Stimulated activated CD4-positive, alpha-beta T cell treated with anti-CD3 and anti-CD28 coated beads, Interleukin-4, amount 100 ng/mL, for 1 hour (primary cell): ENCODE data around the gene TLCD4.
"Not testable (repeated sequence)": the region's sequence is repeated elsewhere in the genome, so short reads cannot be mapped to it uniquely, and the experiment has no call there.

ENCODE experiments used
- DNase-seq: peaks from one replicate; pipeline ENCODE4 v3.0.0-alpha.2; 2020

The TLCD4 gene, protein sequence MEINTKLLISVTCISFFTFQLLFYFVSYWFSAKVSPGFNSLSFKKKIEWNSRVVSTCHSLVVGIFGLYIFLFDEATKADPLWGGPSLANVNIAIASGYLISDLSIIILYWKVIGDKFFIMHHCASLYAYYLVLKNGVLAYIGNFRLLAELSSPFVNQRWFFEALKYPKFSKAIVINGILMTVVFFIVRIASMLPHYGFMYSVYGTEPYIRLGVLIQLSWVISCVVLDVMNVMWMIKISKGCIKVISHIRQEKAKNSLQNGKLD

DNA sequence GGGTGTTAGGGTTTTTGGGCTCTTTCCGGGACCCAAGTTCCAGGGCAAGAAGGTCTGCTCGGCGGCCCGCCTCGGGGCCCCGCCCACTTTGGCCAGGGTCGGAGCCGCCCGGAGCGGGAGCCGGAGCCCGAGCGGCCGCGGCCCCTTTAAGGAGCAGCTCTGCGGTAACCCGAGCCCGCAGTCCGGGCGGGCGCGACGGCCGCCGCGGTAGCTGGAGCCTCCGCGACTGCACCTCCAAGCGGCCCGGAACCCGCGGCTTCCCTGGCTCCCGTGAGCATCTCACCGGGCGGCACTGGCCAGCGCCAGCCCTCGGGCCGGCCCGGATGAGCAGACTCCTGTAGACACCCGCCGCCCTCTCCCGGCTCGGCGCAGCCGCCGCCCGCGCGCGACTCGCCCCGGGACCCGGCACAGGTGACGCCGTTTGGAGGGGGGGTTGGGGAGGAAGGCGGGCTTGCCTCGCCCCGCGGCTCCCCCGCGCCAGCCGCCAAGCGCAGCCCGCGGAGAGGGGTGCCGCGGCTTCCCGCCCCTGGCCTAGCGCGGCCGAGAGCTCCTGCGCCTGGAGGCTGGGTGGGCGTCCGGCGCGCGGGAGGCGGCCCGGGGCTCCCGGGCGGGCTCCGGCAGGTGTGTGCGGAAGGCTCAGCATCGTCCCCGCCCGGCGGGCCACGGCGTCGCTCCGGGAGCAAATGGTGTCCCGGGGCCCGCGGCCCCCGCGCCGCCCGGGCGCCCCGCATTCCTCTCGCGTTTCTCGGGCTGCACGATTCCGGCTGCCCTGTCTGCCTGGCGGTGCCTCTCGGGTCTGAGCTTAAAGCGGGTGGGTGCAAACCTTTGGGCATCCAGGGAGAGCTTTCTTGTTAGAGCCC is at the start of gene TLCD4:
Gene TLCD4, plus strand, starts transcription at position 149 of the 860 bp plus-strand sequence. CDS start 26,547 bp downstream, outside the sequence.
- peak; percentile 40 for DNase-seq

DNA sequence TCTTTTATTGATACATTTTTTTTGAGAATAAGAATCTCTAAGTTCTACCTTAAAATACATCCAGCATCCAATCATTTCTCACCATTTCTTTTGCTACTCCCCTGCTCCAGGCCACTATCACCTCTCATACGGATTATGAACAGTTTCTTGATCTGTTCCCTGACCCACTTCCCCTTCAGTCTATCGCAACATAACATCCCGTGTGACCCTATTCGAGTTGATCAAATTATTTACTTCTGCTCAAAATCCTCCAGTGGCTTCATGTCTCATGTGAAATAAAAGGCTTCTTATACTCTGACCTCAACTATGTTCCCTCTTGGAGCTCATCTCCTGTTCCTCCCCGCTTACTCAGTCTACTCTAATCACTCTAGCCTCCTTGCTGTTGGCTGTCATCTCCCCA is 49.6 kb upstream of the TLCD4 start:
- DNase-seq = no peak

DNA sequence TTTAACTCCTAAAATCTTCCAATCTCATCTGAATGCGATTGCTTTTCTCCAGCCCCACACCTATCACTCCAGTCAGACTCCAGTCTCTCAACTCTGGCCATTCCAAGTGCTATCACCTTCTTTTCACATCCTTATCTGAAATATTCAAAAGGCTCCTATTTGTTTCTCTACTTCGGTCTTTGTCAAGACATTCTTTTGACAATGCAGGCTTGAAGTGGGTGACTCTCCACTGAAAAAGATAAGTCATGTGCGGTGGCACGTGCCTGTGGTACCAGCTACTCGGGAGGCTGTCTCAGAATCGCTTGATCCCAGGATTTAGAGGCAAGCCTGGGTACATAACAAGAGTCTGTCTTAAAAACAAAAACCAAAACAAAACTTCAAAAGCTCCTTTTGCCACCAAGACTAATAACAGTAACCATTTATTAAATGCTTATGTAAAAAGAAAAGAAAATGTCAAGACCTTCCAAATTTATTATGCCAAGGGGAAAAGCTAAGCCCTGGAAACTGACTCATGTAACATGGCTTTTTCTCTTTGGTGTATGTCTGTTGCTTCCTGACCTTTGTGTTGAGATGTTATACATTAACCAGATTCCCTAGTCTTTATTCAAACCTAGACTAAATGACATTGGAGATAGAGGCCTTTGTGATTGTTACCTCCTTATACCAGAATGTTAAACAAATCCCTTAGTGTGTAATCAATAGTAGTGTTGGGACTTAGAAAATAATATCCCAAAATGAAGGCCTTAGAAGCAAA is 48.0 kb upstream of the TLCD4 start:
- no peak for DNase-seq

DNA sequence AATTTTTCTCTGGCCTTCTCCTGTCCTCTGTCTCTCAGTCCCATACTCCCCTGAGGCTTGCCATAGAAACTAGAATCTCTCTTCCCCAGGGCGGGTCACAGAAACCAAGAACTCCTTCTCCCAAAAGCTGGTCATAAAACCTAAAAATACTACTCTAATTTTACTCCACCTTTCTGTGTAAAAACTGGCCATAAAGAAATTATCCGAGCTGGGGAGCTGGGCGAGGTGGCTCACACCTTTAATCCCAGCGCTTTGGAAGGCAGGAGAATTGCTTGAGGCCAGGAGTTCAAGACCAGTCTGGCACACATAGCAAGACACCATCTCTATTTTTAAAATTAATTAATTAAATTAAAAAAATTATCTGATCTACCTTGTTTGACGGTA is 47.5 kb upstream of the TLCD4 start:
- no peak for DNase-seq

DNA sequence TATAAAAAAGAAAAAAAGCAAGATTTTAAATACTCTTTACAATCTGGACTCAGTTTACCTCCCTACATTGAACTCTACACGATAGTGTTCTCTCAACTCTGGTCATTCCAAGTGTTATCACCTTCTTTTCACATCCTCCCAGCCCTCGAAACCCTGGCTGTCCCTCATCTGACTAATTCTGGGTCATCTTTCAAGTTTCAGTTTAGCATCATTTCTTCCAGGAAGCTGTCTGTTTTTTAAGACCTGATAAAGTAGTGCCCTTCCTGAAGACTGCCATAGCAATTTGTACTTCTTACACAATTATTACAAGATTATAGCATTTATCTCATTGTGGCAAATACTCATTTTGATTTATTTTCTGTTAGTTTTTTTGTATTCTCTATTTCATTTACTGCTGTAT is 45.6 kb upstream of the TLCD4 start:
- no peak for DNase-seq

DNA sequence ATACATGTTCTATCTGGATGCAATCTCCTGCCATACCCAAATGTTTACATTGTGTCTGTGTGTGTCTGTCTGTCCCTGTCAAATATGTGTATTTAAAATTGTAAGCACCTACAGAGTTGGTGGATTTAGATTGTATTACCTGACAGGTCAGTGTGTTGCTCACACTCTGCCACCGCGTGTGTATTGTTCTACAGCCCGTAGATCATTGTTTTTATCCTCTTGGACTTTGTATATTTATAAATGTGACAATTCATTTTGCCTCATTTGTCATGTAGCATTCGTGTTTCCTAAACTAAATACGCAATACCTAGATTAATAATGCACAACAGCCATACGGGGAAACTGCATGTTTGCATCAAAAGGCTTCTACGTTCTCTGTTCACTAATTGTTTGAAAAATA is 45.0 kb upstream of the TLCD4 start:
- no peak for DNase-seq

DNA sequence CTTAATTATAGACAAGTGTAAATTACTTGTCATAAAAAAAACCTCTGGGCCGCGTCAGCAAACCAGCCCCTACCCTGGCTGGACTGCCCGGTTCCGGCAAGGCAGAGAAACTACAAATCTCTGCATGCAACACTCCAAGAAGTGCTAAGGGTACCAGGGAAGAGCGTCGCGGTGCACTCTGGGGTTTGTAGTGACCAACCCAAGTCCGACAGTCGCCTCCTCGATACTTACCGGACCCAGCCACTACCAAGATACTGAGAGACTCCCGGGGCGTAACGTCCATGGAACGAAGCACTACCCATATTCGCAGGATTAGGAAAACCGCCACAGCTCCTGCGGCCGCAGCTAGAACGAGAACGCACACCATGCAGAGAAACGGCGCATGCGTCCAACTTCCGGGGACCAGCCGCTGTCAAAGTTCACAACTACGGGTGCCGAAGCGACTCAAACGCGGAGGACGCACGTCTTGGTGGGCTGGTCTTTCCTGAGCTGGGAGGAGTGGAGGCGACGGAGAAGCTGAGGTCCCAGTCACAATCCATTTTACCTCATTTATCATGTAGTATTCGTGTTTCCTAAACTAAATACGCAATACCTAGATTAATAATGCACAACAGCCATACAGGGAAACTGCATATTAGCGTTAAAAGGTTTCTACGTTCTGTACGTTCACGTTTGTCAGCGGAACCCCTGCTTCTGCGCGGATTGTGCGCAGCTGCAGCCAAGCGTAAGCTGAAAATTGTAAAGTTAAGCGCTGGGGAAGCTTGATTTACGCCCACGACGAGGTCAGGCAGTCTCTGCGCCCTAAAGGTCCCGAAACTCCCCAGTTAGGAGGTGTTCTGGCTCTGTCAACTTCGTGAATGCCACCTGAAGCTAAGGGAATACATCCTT is 44.4 kb upstream of the TLCD4 start, which contains the start of gene ALG14:
Gene ALG14, minus strand, starts transcription at position 420 of the 888 bp plus-strand sequence. Its CDS starts 53 bp downstream, at position 367.
- DNase-seq = peak; percentile 92

DNA sequence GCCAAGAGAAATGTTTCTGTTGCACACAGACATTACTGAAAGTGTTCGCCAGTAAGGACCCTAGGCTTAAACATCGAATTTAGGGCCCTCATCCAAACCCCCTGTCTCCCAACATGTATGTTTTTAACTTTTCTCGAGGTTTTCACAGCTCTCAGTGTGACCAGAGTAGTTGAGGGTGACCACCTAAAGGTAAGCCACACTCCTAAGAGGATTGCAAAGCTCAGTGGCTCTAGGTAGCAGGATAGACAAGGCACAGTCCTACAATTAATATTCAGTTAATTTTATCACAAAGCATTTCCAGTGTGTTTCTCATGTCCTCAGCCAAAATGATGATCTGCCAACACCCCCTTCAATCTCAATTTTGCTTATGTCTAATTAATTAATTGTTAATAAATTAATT is 43.7 kb upstream of the TLCD4 start:
- no peak for DNase-seq

DNA sequence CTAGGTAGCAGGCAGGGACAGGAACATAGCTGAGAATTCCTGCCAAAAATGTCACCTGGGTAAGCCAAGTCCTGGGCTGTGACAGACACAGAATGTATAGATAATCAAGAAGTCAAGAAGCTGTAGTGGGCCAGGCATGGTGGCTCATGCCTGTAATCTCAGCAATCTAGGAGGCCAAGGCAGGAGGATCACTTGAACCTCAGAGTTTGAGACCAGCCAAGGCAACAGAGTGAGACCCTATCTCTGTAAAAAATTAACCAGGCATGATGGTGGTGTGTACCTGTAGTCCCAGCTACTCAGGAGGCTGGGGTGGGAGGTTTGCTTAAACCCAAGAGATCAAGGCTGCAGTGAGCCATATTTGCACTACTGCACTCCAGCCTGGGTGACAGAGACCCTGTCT is 41.1 kb upstream of the TLCD4 start:
- DNase-seq = no peak

DNA sequence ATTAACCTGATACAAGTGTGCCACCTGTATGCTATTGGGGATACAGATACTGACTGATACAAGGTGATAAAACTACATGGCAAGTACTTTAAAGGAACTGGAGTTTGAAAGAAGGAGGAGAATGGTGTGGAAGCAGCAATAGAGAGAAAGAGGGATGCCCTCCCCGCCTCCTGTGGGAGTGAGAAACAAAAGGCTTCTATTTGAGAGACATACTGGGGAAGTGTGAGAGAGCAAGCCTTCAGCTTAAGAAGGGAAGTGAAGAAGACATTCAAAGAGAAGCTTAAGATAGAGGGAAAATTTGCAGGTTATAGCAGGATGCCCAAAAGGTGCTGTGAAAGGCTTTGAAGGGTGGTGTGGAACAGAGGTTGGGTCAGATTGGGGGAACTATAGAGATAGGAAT is 36.7 kb upstream of the TLCD4 start:
- DNase-seq = no peak

DNA sequence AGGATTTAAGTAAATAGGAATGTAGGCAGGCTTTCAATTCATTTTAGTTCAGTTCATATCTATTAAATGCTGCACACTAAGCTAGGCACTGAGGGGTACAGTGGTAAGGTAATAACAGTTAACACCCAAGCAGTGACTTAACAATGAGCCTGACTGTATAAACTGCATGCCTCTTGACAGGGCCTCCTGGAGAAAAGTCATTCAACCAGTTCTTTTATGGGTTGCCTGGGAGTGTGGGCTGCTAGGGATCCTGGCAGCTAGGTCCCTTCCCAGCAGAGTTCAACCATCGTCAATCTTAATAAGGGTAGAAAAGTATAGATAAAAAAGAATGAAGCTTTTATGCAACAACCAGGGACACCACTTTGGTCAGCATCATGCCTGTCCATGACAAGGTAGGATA is 36.3 kb upstream of the TLCD4 start:
- no peak for DNase-seq

DNA sequence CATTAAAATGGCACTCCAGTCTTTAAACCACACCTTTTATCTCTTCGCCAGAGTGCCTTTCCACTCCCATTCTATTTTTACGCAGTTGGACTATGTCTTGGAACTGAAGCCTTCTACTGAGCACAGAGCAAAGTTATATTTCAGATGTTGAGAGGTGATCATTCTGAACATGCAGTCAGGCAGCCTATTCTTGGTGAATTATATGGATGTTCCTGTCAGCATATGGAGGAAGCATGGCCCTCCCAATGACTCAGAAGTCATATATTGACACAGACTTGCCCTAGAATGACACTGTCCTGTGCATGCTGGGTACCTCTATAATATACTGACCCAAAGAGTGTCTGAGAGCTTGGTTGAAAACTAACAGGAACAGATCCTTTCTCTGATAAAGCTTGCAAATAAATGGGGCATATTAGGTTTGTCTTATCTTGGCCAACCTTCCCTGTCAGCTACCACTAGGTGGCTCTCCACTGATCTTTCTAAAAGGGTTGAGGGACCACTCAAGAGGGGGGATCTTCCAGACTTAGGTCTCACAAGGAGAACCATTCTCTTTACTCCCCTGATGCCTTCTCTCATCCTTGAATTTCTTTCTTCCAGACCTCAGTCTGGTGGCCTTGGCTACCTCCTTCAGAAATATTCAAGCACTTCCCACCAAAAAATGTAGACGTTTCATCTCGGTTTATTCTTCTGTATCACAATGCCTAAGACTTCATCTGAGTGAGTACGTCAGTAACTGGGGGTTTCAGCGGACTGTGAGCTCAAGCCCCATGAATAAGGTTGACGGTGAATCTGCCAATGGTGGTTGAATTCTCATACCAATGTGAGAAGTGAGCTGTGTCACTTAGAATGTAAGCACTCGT is 32.6 kb upstream of the TLCD4 start:
- DNase-seq = no peak

DNA sequence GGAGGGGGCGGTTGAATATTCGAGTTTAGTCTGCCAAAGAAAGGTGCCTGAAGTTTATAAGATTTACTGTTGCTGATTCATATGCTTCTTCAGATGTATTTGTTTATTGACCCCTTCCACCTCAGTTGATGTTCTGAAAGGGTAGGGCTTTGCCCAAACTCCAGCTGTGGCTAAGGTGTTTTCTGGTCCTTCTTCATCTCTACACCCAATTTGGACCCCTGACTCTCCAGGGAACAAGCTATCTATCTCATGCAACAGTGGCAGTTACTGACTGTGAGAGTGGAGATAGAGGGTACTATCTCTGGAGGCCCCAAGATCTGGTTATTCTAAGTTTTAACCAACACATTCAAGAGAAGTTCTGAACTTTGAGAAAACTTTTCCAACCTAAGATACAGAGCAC is 31.8 kb upstream of the TLCD4 start:
- no peak for DNase-seq

DNA sequence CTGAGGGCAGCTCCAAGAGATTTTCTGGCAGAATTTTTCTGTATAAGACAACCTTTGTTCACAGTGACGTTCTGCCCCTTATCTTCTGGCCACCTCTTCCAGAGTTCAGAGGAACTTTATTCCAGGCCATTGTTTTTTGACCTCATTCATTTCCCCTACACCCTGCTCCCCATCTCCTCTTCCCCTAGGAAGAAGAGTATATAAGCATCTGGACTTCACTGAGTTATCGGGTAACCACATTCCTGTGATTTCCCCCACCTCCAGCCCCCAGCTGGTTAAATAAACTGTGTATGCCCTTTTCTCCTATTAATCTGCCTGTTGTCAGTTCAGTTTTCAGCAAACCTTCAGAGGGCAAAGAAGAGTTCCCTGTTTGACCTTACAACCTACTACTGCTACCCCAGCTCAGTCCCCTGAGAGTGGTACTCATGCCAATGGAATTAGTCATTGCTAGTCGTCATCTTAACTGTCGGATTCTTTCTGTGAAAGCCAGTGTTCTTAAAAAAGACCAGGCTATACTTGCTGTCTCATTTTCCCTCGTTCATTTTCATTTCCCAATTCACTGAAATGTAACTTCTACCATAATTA is 30.1 kb upstream of the TLCD4 start:
- no peak for DNase-seq

DNA sequence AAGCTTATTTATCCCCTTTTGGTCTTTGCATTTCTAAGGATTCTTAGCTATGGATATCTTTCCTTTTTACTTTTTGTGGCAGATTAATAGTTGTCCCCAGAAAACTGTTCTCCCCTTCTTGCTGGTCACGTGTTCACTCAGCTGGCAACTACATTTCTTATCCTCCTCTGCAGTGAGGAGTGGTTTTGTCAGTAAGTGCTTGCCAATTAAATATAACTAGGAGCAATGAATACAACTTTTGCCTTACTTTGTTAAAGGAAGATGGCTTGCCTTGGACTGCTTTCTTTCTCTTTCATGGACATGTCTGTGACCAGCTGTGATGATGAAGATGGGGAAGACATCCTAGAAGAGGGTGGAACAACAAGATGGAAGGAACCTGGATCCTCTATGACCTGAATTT is 28.9 kb upstream of the TLCD4 start:
- DNase-seq = no peak

DNA sequence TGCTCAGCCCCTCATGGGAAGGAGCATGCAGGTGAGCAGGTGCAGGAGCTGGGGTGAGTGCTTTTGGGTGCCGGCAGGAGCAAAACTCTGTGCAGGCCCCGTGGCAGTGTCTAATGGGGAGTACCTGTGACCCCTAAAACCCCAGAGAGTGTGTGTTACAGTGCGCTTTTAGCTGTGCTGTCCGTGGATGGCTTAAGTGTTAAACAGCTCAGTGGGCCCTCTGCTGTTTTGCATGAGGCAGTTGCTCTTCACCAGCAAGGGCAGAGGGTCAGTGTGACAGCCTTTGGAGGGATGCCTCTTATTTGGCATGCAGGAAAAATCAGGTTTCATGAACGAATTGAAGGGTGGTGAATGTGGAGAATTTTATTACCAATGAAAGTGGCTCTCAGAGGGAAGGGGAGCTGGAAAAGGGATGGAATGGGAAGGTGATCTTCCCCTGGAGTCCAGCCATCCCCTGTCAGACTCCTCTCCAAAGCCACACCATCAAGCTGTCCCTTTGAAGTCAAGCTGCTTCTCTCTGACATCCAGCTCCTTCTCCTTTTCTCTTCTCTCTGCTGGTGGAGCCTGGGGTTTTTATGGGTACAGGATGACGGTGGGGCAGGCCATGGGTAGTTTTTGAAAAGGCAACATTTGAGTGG is 27.4 kb upstream of the TLCD4 start:
- no peak for DNase-seq

DNA sequence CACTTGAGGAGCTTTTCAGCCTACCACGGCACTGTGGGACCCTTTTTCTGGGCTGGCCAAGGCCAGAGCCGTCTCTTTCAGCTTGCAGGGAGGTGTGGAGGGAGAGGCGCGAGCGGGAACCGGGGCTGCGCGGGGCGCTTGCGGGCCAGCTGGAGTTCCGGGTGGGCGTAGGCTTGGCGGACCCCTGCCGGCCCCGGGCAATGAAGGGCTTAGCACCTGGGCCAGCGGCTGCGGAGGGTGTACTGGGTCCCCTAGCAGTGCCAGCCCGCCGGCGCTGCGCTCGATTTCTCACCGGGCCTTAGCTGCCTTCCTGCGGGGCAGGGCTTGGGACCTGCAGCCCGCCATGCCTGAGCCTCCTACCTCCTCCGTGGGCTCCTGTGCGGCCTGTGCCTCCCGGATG is 25.9 kb upstream of the TLCD4 start:
- DNase-seq = not testable (repeated sequence)

DNA sequence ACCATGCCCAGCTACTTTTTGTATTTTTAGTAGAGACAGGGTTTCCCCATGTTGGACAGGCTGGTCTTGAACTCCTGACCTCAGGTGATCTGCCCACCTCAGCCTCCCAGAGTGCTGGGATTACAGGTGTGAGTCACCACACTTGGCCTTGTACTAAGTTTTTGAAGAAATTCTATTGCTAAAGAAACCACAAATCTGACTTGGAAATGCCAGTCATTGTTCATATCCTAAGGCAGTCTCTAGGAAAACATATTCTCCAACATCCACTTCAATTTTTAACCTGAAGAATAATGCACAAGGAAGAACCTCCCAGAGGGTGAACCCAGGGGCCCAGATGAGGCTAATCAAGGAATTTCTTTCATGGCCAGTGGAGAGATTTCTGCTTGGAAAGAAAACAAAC is 24.3 kb upstream of the TLCD4 start:
- not testable (repeated sequence) for DNase-seq

DNA sequence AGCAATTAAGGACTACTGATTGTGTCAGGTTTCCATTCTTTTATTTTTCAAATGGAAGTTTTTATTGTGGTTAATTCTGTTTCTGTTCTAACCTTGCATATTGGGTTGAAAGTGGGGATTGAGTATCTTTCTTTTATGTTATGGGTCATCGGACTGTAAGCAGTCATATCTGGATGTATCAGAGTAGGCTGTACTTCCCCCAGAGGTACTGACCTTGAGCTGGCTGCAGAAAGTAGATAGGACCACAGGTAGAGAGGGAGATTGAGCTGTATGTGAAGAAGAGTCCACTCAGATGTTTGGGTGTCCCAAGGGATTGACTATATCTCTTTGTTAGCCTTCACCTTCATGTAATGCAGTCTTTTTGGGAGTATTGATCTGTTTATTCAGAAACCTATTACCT is 23.9 kb upstream of the TLCD4 start:
- DNase-seq = no peak

DNA sequence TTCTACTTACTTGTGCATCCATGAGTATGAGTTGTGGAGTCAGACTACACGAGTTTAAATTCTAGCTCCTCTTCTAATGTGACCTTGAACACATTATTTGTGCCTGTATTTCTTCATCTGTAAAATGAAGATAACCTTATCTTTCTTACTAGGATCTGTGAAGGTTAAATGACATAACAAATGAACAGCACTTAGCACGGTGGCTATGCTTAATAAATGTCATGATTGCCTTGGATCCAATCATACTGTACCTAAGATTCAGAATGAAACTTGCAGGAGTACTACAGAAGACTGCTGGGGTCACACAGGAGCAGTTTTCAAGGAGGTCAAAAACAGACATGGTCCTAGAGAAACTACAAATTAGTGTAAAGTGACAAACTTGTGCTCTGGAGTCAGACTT is 22.2 kb upstream of the TLCD4 start:
- no peak for DNase-seq

DNA sequence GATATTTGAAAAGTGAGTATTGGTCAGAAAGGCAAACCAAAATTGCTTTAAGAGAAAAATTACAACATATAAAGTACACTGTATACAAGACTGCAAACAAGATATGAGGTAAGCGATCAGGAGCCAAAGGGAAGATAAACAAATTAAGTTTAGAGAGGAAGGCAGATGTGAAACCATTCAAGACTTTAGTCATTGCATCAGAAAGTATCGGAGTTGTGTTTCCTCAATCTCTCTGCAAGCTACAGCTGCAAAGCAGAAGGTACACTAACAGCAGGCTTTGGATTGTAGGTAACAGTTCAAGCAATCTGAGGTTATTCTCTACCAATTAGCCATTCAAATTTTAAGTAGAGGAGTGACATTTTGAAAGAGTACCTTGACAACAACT is 21.3 kb upstream of the TLCD4 start:
- DNase-seq = no peak
